GM18868 (cell line): Measurements from ENCODE around the gene FUT2.
"Not testable (repeated sequence)": the region's sequence is repeated elsewhere in the genome, so short reads cannot be mapped to it uniquely, and the experiment has no call there.

Experiments used
- ATAC-seq: cut with Tn5 transposase; IDR thresholded peaks from one replicate; pipeline ENCODE4 v1.9.1; 2021; ENCODE audit warnings: mild to moderate bottlenecking, moderate library complexity; ENCODE audit not compliant: unreplicated experiment

The FUT2 gene

DNA sequence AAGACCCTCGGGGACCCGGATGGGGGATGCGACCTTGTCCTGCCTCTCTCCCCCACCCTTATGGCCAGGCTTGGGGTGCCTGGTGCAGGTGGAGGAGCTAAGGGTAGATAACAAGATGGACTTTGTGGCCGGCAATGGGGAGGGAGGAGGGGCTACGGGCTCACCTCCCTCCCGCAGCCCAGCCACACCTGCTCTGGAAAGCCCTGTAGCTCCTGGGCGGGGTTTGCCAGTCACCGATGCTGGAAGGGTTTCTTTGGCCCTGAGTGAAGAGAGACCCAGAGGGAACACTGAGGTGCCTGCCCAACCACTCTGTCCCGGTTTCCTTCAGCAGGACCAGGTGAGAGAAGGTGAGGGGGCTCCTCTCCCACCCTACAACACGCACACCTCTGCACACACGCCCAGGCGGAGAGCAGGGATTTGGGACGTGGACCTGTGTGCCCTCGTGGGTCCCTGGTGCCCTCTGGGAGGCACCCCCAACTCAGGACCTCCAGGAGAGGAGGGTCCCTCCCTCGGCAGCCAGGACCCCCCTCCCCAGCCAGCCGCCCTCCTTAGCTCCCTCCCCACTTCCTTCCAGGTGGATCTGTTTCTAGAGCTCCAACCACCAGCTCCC lies at the start of gene FUT2:
Gene FUT2, plus strand, starts transcription at position 229 of the 610 bp plus-strand sequence. CDS start 6,986 bp downstream, outside the sequence.
- ATAC-seq, result no peak

- ATAC-seq, result peak; percentile 84
These were observed 49.6 kb upstream of the FUT2 start, which contains the start of gene CA11 for GRCh38 chr19:48646001-48646721. TSS of gene CA11 (minus strand) at chr19:48646187. CDS start at chr19:48645632, 555 bp downstream.

GRCh38 chr19:48646722-48647216 lies 49.0 kb upstream of the FUT2 start:
- ATAC-seq, result no peak

- no peak for ATAC-seq
These were observed 47.6 kb upstream of the FUT2 start for GRCh38 chr19:48648134-48648533.

- no peak for ATAC-seq
These were observed 44.6 kb upstream of the FUT2 start for GRCh38 chr19:48650974-48651682.

- ATAC-seq, result no peak
These were observed 44.1 kb upstream of the FUT2 start for GRCh38 chr19:48651683-48652048.

- ATAC-seq, result no peak
These were observed 41.3 kb upstream of the FUT2 start for GRCh38 chr19:48654299-48655059.

- no peak for ATAC-seq
These were observed 38.8 kb upstream of the FUT2 start for GRCh38 chr19:48656840-48657474.

GRCh38 chr19:48657828-48658227 lies 37.9 kb upstream of the FUT2 start:
- ATAC-seq, result not testable (repeated sequence)

DNA sequence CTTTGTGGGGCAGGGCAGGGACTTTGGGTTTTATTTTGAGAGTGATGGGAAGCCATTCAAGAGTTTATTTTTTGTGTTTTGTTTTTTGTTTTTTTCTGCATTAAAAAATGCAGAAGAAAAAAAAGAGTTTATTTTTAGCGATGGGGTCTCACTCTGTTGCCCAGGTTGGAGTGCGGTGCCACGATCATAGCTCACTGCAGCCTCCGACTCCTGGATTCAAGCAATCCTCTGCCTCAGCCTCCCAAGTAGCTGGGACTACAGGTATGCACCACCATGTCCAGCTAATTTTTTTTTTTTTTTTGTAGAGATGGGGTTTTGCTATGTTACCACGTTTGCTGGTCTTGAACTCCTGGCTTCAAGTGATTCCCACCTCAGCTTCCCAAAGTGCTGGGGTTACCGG lies 37.3 kb upstream of the FUT2 start:
- no peak for ATAC-seq

- ATAC-seq, result no peak
These were observed 36.0 kb upstream of the FUT2 start for GRCh38 chr19:48659768-48660167.

DNA sequence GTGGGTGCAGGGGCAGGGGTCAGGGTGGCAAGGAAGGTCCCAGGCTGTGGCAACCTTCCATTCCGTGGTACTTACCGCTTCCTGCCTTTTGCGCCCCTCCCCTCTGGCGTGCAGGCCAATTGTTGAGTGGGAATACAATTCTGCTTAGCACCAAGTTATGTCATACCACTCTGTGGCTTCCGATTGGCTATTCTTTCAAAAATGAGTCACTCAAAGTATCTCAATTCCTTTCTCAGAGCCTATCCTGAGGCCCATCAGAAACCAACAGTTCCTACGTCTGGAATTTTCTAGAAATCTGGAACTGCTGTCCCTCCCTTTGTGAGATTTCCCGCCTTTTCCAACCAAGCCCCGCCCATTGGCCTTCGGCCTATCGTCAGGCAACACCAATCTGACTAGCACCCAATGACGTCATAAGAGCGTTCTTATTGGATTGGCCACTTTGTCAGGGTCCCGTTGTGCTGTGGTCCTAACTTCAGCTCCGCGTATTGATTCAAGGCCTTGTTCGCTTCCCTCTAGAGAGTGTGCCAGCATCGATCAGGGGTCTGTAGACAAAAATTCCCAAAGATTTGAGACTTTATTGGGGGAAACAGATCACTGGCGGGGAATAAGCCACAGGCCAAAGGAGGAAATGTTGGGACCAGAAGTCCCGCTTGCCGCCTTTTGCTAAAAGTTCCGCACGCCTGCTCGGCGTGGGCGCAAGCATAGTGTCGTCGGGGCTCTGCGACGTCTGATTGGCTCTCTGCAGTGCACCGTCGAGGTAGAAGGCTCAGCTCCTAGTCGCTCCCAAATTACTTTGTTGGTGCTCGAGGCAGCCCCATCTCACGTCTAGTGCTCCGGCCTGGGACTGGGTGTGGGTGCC lies 34.7 kb upstream of the FUT2 start:
- no peak for ATAC-seq

DNA sequence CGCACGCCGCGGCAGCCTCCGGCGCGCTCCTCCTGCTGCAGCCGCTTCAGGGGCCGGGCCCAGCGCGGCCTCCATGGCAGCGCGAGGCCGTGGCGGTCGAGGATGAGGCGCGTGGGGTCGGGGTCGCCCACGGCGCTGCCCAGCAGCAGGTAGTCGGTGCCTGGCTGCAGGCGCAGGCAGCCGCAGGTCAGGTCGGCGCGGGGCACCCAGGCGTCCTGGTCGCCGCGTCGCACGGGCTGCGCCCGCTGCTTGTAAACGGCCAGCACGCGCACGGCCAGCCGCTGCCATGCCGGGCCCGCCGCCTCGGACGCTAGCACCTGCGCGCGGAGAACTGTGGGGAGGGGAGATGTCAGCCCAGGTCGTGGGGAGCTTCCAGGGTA lies 34.1 kb upstream of the FUT2 start:
- no peak for ATAC-seq

- ATAC-seq, result no peak
These were observed 32.1 kb upstream of the FUT2 start for GRCh38 chr19:48663667-48664066.

GRCh38 chr19:48664476-48664875 lies 31.3 kb upstream of the FUT2 start:
- no peak for ATAC-seq

GRCh38 chr19:48665786-48666185 lies 30.0 kb upstream of the FUT2 start:
- ATAC-seq, result no peak

DNA sequence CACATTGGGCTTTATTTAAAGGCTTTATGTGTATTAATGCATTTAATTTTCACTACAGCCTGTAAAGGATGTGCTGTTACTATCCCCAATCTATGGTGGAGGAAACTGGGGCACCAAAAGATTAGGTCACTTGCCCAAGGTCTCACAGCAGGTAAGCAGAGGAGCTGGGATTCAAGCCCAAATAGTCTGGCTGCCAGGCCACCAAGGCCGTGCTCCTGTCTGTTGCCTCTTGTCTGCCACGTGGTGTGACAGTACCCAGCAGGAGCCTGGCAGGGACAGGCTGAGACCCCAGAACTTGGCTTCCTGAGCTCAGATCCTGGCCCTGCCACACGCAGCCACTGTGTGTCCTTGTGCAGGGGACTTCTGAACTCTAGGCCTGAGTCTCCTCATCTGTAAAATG lies 27.4 kb upstream of the FUT2 start:
- ATAC-seq, result no peak

GRCh38 chr19:48668761-48669160 lies 27.0 kb upstream of the FUT2 start:
- ATAC-seq, result no peak

DNA sequence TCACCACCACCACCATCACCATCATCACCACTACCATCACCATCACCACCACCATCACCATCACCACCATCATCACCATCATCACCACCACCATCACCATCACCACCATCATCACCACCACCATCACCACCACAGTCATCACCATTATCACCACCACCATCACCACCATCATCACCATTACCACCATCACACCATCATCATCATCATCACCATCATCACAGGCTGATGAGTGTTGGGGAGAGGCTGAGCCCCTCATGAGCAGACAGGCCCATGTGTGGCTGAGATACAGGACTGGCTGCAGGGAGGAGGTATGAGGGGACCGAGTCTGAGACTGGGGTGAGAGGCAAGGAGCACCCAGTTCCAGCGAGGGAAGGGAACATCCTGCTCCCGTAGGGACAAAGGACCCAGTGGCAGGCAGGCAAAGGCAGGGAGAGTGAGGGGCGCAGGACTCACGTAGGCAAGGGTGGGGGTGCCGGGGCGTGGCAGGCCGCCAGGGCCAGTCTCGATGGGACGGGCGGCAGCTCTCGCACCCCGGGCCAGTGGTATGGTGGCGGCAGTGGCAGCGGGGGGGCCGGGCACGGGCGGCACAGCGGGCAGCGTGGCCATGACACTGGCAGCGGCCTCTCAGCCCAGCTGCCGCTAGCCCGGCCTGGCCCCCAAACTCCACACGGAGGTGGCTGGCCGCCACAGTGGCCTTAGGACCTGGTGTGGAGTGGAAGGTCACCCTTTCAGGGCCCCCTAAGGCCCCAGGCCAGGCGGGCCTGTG lies 25.7 kb upstream of the FUT2 start:
- no peak for ATAC-seq
